Activated T-helper 2 cell treated with anti-CD3 and anti-CD28 coated beads, Interferon-gamma antibody, Interleukin-2, Interleukin-4, amounts not matched to agents 10 μg/mL and 5 μg/mL and 100 μg/mL, durations not matched to agents 14 hours and 24 hours and 36 hours (primary cell): ENCODE measurements around the gene SRCIN1. TPM values are rescaled to one million over a fixed set of nuclear protein-coding genes. Genes with fewer than 3 reads are reported as not detected.

Experiments
- DNase-seq: peaks from one replicate; pipeline ENCODE4 v3.0.0; 2021; ENCODE audit warnings: low spot score
- H3K27ac Mint-ChIP-seq: one replicate; pipeline ENCODE4 v1.8.0; 2021; ENCODE audit warnings: mixed read lengths
- H3K27me3 Mint-ChIP-seq: one replicate; pipeline ENCODE4 v1.8.0; 2021; ENCODE audit warnings: low read depth, mixed read lengths
- H3K36me3 Mint-ChIP-seq: one replicate; pipeline ENCODE4 v1.8.0; 2021; ENCODE audit warnings: low read depth, mixed read lengths
- H3K4me1 Mint-ChIP-seq: one replicate; pipeline ENCODE4 v1.8.0; 2021; ENCODE audit warnings: low read depth, mixed read lengths
- H3K4me3 Mint-ChIP-seq: one replicate; pipeline ENCODE4 v1.8.0; 2021; ENCODE audit warnings: low read depth, mild to moderate bottlenecking, moderate library complexity, mixed read lengths
- H3K9me3 Mint-ChIP-seq: one replicate; pipeline ENCODE4 v1.8.0; 2021; ENCODE audit warnings: mixed read lengths
- intact Hi-C: fragments of 100-400 bp; cut with micrococcal nuclease; formaldehyde crosslinking; loops from one replicate; pipeline ENCODE4 v1.15.1; 2023
- total RNA-seq: library from RNA; stranded (reverse); gene quantifications from 2 replicates; pipeline ENCODE4 v1.2.3, GENCODE V29; 2022

SRCIN1 gene
- total RNA-seq, 1 donor from 2014 or later: 0.16 TPM

DNA sequence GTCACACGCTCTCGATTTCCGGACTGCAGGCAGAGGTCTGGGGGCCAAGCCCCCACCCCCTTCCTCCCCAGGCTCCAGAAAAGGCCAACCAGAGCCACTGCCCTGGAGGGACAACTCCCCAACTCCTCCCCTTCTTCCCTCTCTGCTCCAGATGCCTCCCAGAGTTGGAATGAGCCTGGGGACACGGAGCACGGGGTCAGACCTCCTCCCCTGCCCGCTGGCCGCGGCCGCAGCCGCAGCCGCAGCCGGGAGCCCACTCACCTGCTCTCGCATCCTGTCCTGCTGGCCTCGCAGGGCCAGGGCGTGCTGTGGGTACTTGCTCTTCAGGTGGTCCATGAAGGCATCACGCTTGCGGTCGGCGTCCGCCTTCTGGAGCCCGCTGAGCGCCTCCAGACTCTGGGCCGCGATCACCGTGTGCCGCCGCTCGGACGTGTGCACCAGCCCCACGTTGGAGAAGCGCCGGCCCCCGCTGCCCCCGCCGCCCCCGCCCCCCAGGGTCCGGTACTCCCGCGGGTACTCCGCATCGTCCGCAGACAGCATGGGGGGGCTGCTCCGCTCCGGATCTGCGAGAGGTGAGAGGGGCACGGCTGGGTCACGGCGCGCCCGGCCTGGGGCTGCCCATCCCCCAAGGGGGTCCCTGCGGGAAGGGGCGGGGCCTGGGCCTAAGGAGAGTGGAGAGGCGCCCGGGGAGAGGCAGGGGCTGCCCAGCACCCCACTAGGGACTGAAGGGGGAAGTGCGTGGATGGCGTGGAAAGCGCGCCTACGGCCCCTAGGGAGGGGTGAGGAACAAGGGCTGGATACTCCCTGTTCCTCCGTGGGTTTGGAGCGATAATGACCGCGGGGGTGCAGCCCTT lies 27.3 kb downstream of the SRCIN1 start:
- no peaks in the 10 kb centered on the region for H3K36me3 Mint-ChIP-seq
- H3K9me3 Mint-ChIP-seq: no peaks in the 10 kb centered on the region
- DNase-seq: no peak
- no peak overlapping the region for H3K27ac Mint-ChIP-seq
- H3K27me3 Mint-ChIP-seq: peaks cover 83% of the 10 kb centered on the region
- intact Hi-C loops: no loop called here
- H3K4me1 Mint-ChIP-seq: no peaks in the 10 kb centered on the region
- H3K4me3 Mint-ChIP-seq: no peak overlapping the region

GRCh38 chr17:38577645-38578173 lies 28.0 kb downstream of the SRCIN1 start:
- intact Hi-C loops: no loop called here
- no peaks in the 10 kb centered on the region for H3K36me3 Mint-ChIP-seq

GRCh38 chr17:38577244-38577643 lies 28.5 kb downstream of the SRCIN1 start:
- H3K36me3 Mint-ChIP-seq: no peaks in the 10 kb centered on the region
- H3K27me3 Mint-ChIP-seq: peaks cover 79% of the 10 kb centered on the region
- no peak overlapping the region for H3K27ac Mint-ChIP-seq
- DNase-seq: no peak
- no peak overlapping the region for H3K4me3 Mint-ChIP-seq
- H3K9me3 Mint-ChIP-seq: no peaks in the 10 kb centered on the region
- intact Hi-C loops: no loop called here
- H3K4me1 Mint-ChIP-seq: no peaks in the 10 kb centered on the region

More at GRCh38 chr17:38577645-38578173, 28.0 kb downstream of the SRCIN1 start:
- peaks cover 84% of the 10 kb centered on the region for H3K27me3 Mint-ChIP-seq
- H3K9me3 Mint-ChIP-seq: no peaks in the 10 kb centered on the region
- no peak overlapping the region for H3K4me3 Mint-ChIP-seq
- no peaks in the 10 kb centered on the region for H3K4me1 Mint-ChIP-seq
- H3K27ac Mint-ChIP-seq: no peak overlapping the region
- DNase-seq: no peak

GRCh38 chr17:38575781-38576180 lies 30.0 kb downstream of the SRCIN1 start:
- Mint-ChIP-seq H3K27me3 (peaks cover 81% of the 10 kb centered on the region), H3K27ac (no peak overlapping the region), H3K4me3 (no peak overlapping the region), H3K4me1 (no peaks in the 10 kb centered on the region), H3K9me3 (no peaks in the 10 kb centered on the region), H3K36me3 (no peaks in the 10 kb centered on the region)
- intact Hi-C loops: no loop called here
- DNase-seq: no peak

- no peak for DNase-seq
- no peak overlapping the region for H3K27ac Mint-ChIP-seq
- no peaks in the 10 kb centered on the region for H3K4me1 Mint-ChIP-seq
- no peaks in the 10 kb centered on the region for H3K36me3 Mint-ChIP-seq
- intact Hi-C loops: no loop called here
- no peaks in the 10 kb centered on the region for H3K9me3 Mint-ChIP-seq
- H3K27me3 Mint-ChIP-seq: peaks cover 79% of the 10 kb centered on the region
- no peak overlapping the region for H3K4me3 Mint-ChIP-seq
These were observed 31.0 kb downstream of the SRCIN1 start for GRCh38 chr17:38574712-38575111.

- no peak overlapping the region for H3K4me3 Mint-ChIP-seq
- peaks cover 81% of the 10 kb centered on the region for H3K27me3 Mint-ChIP-seq
- H3K27ac Mint-ChIP-seq: no peak overlapping the region
- H3K4me1 Mint-ChIP-seq: no peaks in the 10 kb centered on the region
- no peak for DNase-seq
- intact Hi-C loops: no loop called here
- H3K36me3 Mint-ChIP-seq: no peaks in the 10 kb centered on the region
- H3K9me3 Mint-ChIP-seq: no peaks in the 10 kb centered on the region
These were observed 32.9 kb downstream of the SRCIN1 start for GRCh38 chr17:38572669-38573365.

DNA sequence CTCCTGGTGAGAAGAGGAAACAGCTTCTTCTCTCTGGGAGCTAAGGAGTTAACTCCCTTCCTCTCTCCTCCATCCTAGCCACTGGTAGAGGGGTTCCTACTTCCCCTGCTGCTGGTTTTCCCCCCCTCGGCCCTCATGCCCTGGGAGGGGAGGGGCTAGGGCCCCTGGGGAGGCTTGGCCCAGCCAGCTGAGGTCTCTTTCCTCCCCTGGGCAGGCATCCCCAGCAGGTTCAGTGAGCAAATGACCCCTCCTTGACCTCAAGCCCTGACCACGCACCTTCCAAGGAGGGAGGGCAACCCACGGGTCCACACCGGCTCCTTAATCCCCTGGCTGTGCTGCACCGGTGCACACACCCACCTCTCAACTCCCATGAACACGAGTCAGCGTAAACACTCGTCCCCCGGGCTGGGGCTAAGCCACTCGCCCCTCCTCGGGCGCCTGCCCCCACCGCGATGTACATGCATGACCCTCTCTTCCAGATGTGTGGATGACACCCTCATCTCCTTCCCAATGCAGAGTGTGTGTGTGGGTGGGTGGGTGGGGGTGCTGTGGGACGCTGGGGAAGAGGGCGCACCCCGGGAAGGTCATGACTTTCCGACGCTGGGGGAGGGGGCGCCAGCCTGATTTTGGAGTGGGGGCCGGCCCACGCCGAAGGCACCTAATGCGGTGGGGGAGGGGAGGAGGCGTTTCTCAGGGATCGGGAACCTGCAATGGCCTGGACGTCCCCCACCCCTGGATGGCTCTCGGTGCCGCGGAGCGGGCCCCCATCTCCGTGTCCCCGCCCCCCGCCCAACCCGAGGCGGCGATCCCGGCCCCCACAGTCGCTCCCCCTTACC lies 33.7 kb downstream of the SRCIN1 start:
- no peak for DNase-seq
- Mint-ChIP-seq H3K4me1 (no peaks in the 10 kb centered on the region), H3K9me3 (no peaks in the 10 kb centered on the region), H3K36me3 (no peaks in the 10 kb centered on the region), H3K27ac (no peak overlapping the region), H3K4me3 (no peak overlapping the region), H3K27me3 (peaks cover 82% of the 10 kb centered on the region)
- intact Hi-C loops: no loop called here

DNA sequence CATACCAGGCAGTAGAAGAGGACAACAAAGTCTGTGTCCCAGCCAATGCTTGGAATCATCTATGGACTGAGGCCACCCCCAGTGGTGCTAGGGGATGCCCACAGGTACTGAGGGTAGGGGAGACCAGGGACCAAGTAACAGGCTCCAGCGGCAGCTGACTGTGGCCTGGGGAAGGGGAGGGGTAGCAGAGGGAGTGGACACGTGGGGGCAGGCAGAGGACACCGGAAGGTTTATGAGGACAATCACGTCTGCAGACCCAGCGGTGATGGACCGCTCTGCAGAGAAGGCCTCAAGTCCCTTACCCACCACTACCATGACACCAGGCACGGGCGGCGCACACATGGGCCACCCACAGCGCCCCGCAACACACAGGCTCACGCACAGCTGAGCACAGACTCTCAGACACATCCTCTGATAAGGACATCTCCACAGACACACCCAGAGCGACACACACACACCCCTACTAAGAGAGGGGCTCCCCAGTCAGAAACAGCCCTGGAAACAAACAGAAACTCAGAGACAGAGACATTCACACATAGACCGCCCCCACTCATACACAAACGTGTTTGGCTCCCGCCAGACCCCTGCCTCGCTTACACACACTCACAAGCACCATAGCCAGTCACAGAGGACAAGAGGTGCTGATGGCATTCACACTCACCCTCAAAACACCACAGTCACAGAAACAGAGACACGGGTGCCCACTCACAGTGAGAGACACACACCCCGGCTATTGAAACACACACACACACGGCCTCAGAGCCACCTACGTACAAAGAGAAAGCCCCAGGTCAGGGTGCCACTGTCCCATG lies 35.8 kb downstream of the SRCIN1 start:
- no peaks in the 10 kb centered on the region for H3K9me3 Mint-ChIP-seq
- DNase-seq: no peak
- H3K4me3 Mint-ChIP-seq: no peak overlapping the region
- H3K27me3 Mint-ChIP-seq: peaks cover 76% of the 10 kb centered on the region
- intact Hi-C loops: no loop called here
- no peaks in the 10 kb centered on the region for H3K4me1 Mint-ChIP-seq
- no peak overlapping the region for H3K27ac Mint-ChIP-seq
- no peaks in the 10 kb centered on the region for H3K36me3 Mint-ChIP-seq

DNA sequence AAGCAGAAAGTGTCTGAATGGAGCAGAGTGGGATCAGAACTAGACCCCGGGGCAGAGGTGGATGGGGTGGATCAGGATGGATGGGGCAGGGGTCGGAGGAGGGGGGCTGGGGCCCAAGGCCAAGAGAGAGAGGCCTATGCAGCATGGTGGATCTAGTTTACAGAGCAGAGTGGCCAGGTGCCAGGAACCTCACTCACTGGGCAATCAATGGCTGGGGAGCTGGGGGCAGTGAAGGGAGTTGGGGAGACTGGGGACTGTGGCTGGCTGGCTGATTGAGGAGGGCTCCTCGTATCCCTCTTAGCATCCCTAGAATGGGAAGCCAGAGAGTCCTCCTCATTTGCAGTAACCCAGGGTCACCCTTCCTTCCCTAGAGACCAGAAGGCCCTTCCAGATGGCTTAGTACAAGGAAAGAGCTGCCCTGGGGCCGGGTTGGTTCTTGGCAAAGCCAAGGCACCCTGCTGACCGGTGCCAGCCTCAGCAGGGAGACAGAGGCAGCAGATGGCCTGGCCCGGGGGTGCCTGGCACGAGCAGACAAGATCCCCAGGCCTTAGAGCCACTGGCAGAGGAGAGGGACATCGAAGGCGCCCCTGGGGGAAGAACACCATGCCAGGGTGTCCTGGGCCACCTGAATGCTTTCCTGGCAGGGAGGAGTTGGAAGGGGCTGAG lies 36.8 kb downstream of the SRCIN1 start:
- intact Hi-C loops: no loop called here

GRCh38 chr17:38568274-38568673 lies 37.5 kb downstream of the SRCIN1 start:
- H3K4me1 Mint-ChIP-seq: no peaks in the 10 kb centered on the region
- peaks cover 76% of the 10 kb centered on the region for H3K27me3 Mint-ChIP-seq
- DNase-seq: no peak
- no peak overlapping the region for H3K27ac Mint-ChIP-seq
- no peaks in the 10 kb centered on the region for H3K36me3 Mint-ChIP-seq
- intact Hi-C loops: no loop called here
- no peak overlapping the region for H3K4me3 Mint-ChIP-seq
- H3K9me3 Mint-ChIP-seq: no peaks in the 10 kb centered on the region

More for the DNA sequence above, 36.8 kb downstream of the SRCIN1 start:
- H3K9me3 Mint-ChIP-seq: no peaks in the 10 kb centered on the region
- H3K27ac Mint-ChIP-seq: no peak overlapping the region
- H3K4me1 Mint-ChIP-seq: no peaks in the 10 kb centered on the region
- H3K36me3 Mint-ChIP-seq: no peaks in the 10 kb centered on the region
- H3K4me3 Mint-ChIP-seq: no peak overlapping the region
- DNase-seq: no peak
- H3K27me3 Mint-ChIP-seq: peaks cover 77% of the 10 kb centered on the region

DNA sequence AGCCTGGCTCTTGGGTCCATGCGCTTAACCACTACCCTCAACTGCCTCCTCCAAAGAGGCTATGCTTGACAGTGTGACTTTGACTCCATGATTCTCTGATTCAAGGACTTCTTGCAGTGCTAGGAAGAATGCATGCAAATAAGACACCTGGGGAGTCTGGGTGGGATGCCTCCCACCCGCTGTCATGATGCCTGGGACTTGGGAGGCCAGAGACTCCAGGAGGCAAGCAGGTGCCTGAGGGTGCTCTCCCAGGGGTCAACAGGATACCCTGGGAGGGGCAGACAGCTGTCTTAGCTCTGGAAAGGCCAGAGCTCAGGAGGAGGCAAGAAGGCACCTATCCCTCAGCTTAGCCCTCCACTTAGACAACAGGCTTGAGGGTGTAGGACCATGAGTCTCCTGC lies 38.4 kb downstream of the SRCIN1 start:
- no peak overlapping the region for H3K4me3 Mint-ChIP-seq
- no peak for DNase-seq
- intact Hi-C loops: no loop called here
- H3K27me3 Mint-ChIP-seq: peaks cover 81% of the 10 kb centered on the region
- H3K36me3 Mint-ChIP-seq: no peaks in the 10 kb centered on the region
- H3K4me1 Mint-ChIP-seq: no peaks in the 10 kb centered on the region
- H3K27ac Mint-ChIP-seq: no peak overlapping the region
- no peaks in the 10 kb centered on the region for H3K9me3 Mint-ChIP-seq
